ENCODE measurements around the gene FOXE1. TPM values are rescaled to one million over a fixed set of nuclear protein-coding genes. Genes with fewer than 3 reads are reported as not detected.

FOXE1 gene
- not detected for total RNA-seq
- long read RNA-seq = 0 reads

DNA sequence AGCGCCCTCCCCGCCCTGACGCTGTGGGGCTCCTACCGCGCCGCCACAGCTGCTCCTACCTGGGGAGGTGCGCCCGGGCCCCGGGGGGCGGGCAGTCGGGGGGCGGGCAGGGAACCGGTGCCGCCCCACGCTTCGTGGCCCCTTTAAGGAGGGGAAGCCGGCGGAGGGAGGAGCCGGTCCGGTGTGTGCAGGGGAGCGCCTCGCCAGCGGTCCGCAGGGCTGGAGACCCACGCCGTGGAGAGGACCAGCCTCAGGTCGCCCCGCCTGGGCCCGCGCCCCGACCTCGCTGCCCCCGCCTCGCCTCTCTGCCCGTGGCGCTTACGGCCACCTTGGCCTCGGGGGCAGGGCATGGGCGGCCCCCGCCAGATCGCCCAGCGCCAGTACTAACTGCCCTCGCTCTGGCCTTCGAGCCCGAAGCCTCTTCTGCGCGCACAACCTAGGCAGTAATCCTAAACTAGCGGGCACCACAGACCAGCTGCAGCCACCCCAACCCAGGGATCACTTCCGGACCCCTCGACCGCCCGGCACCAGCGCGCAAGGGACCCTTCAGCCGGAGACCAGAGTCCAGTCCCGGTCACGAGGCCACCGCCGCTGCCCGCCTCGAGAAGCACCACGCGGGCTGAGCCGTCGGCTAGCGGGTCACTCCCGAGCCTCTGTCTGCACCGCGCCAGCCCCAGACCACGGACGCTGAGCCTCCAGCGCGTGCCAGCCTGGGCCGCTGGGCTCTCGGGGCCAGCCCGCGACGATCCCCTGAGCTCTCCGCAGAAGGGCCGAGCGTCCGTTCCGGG is at the start of gene FOXE1:
TSS of gene FOXE1 (plus strand) at position 171 of the 788 bp plus-strand sequence. CDS start 689 bp downstream, outside the sequence.
- peaks cover 100% of the 10 kb centered on the region for H3K27me3 ChIP-seq (ENCODE audit: low read depth)
- no peak within 1 kb of the TSS for H3K27ac ChIP-seq (replicated peaks)
- no peak for DNase-seq
- no peaks in the 10 kb centered on the region for H3K9me3 ChIP-seq (replicated peaks)
- H3K36me3 ChIP-seq = no peaks in the 10 kb centered on the region
- TF ChIP-seq, protein P1, sequence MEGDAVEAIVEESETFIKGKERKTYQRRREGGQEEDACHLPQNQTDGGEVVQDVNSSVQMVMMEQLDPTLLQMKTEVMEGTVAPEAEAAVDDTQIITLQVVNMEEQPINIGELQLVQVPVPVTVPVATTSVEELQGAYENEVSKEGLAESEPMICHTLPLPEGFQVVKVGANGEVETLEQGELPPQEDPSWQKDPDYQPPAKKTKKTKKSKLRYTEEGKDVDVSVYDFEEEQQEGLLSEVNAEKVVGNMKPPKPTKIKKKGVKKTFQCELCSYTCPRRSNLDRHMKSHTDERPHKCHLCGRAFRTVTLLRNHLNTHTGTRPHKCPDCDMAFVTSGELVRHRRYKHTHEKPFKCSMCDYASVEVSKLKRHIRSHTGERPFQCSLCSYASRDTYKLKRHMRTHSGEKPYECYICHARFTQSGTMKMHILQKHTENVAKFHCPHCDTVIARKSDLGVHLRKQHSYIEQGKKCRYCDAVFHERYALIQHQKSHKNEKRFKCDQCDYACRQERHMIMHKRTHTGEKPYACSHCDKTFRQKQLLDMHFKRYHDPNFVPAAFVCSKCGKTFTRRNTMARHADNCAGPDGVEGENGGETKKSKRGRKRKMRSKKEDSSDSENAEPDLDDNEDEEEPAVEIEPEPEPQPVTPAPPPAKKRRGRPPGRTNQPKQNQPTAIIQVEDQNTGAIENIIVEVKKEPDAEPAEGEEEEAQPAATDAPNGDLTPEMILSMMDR (IDR thresholded peaks at IDR 0.05; ENCODE audit: borderline replicate concordance) = no peak
- H3K4me3 ChIP-seq = peak within 1 kb of the TSS; percentile 59
- H3K4me1 ChIP-seq = peaks cover 47% of the 10 kb centered on the region
- intact Hi-C loops (cut with micrococcal nuclease) = no loop called here

DNA sequence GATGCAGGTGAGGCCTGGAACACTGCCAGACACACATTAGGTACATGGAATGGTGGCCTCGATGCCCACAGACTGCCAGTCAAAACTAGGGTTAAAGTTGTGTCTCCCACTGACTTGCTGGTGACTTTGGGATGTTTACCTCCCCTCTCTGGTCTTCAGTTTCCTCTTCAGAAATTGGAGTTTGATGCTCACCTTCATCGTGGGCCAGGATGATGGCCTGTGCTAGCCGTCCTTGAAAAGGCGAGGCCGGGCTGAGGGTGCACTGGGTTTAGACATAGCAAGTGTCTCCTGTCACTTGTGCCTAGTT is 49.0 kb upstream of the FOXE1 start:
- DNase-seq = no peak
- intact Hi-C loops (cut with micrococcal nuclease) = no loop called here

DNA sequence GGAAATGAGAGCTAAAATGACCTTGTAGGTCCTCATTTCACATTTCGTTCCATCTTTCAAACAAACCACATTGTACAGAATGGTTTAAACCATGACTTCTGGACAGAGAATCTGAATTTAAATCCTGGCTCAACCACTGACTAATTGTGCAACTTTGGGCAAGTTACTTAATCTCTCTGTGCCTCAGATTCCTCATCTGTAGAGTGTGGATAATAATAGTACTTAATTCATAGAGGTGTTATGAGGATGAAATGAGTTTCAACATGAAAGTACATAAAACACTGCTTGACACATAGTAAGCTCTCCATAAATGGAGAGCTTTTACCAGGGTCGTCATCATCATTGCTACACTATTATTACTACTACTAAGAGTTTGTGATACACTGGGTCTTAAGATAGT is 46.3 kb upstream of the FOXE1 start:
- Histone ChIP-seq H3K27me3 (ENCODE audit: low read depth) (peaks cover 81% of the 10 kb centered on the region), H3K4me3 (no peak overlapping the region), H3K9me3 (replicated peaks) (no peaks in the 10 kb centered on the region), H3K4me1 (peaks cover 11% of the 10 kb centered on the region), H3K27ac (replicated peaks) (no peak overlapping the region), H3K36me3 (no peaks in the 10 kb centered on the region)
- TF ChIP-seq, protein P1 (IDR thresholded peaks at IDR 0.05; ENCODE audit: borderline replicate concordance) = no peak
- intact Hi-C loops (cut with micrococcal nuclease) = no loop called here
- DNase-seq = no peak

More for the DNA sequence above, 49.0 kb upstream of the FOXE1 start:
- H3K9me3 ChIP-seq (replicated peaks) = no peaks in the 10 kb centered on the region
- H3K27ac ChIP-seq (replicated peaks) = no peak overlapping the region
- TF ChIP-seq, protein P1 (IDR thresholded peaks at IDR 0.05; ENCODE audit: borderline replicate concordance) = no peak
- H3K27me3 ChIP-seq (ENCODE audit: low read depth) = peaks cover 93% of the 10 kb centered on the region
- H3K4me3 ChIP-seq = peak overlapping the region; percentile 67
- H3K4me1 ChIP-seq = peaks cover 11% of the 10 kb centered on the region
- H3K36me3 ChIP-seq = no peaks in the 10 kb centered on the region

DNA sequence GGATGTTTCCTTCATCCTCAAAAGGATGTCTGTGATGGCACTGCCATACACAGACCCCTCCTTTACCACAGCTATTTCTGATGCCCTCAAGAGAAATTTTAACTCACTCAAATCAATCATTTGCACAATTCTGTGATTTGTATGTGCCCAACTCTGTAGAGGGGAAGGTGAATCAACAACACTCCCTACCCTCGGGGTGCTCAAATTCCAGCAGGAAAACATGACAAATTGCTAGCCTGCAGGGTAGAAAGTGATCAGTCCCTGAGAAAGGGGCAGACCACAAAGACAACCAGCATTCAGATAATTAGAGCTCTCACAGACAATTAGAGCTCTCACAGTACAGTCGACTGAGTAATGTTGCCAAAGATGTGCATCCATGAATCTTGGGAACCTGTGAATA is 45.3 kb upstream of the FOXE1 start:
- TF ChIP-seq, protein P1 (IDR thresholded peaks at IDR 0.05; ENCODE audit: borderline replicate concordance) = no peak
- DNase-seq = no peak
- intact Hi-C loops (cut with micrococcal nuclease) = no loop called here
- Histone ChIP-seq H3K27me3 (ENCODE audit: low read depth) (peaks cover 72% of the 10 kb centered on the region), H3K36me3 (no peaks in the 10 kb centered on the region), H3K9me3 (replicated peaks) (no peaks in the 10 kb centered on the region), H3K27ac (replicated peaks) (no peak overlapping the region), H3K4me3 (no peak overlapping the region), H3K4me1 (peaks cover 11% of the 10 kb centered on the region)

DNA sequence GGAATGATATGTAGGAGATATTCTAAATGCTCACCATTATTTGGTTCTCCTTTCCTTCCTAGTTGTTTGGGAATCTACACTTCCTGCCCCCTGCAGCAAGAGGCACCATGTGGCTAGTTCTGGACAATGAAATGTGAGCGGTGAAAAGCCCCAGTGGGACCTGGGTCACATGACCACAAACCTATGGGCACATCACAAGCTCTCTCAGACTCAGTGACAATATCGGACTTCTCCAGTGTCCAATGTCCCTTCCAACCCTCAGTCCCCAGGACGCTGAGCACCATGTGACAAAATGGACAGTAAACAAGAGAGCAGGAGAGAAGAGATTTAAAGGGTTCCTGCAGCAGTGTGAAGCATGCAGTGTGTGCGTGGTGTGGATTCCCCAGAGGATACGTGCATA is 44.6 kb upstream of the FOXE1 start:
- H3K4me3 ChIP-seq = no peak overlapping the region
- peaks cover 6% of the 10 kb centered on the region for H3K4me1 ChIP-seq
- no peak for DNase-seq
- H3K9me3 ChIP-seq (replicated peaks) = peaks cover 6% of the 10 kb centered on the region
- intact Hi-C loops (cut with micrococcal nuclease) = no loop called here
- peaks cover 64% of the 10 kb centered on the region for H3K27me3 ChIP-seq (ENCODE audit: low read depth)
- TF ChIP-seq, protein P1 (IDR thresholded peaks at IDR 0.05; ENCODE audit: borderline replicate concordance) = no peak
- H3K36me3 ChIP-seq = no peaks in the 10 kb centered on the region
- H3K27ac ChIP-seq (replicated peaks) = no peak overlapping the region

Data from left ventricle myocardium inferior (tissue), 1 donor.